ENCODE data around the gene SPOP. TPM values are rescaled to one million over a fixed set of nuclear protein-coding genes. Genes with fewer than 3 reads are reported as not detected.

The SPOP gene
- total and polyA plus RNA-seq, 2 experiments from 2014 or later = 51.2 to 65.7 TPM

- Histone ChIP-seq H3K36me3 (replicated peaks; ENCODE audit: insufficient read depth, low read depth) (no peaks in the 10 kb centered on the region), H3K27ac (no peak overlapping the region), H3K4me1 (ENCODE audit: insufficient read depth) (no peaks in the 10 kb centered on the region), H2AFZ (no peak overlapping the region), H4K20me1 (ENCODE audit: insufficient read depth, poor library complexity, severe bottlenecking) (no peaks in the 10 kb centered on the region), H3K79me2 (no peaks in the 10 kb centered on the region), H3K9me3 (ENCODE audit: low read depth) (no peaks in the 10 kb centered on the region), H3K4me3 (no peak overlapping the region), H3K4me2 (no peak overlapping the region), H3K9me2 (replicated peaks; ENCODE audit: insufficient read depth) (no peaks in the 10 kb centered on the region), H3K27me3 (no peaks in the 10 kb centered on the region)
- no peak for DNase-seq (ENCODE audit: low spot score)
- TF ChIP-seq, protein P1, sequence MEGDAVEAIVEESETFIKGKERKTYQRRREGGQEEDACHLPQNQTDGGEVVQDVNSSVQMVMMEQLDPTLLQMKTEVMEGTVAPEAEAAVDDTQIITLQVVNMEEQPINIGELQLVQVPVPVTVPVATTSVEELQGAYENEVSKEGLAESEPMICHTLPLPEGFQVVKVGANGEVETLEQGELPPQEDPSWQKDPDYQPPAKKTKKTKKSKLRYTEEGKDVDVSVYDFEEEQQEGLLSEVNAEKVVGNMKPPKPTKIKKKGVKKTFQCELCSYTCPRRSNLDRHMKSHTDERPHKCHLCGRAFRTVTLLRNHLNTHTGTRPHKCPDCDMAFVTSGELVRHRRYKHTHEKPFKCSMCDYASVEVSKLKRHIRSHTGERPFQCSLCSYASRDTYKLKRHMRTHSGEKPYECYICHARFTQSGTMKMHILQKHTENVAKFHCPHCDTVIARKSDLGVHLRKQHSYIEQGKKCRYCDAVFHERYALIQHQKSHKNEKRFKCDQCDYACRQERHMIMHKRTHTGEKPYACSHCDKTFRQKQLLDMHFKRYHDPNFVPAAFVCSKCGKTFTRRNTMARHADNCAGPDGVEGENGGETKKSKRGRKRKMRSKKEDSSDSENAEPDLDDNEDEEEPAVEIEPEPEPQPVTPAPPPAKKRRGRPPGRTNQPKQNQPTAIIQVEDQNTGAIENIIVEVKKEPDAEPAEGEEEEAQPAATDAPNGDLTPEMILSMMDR (IDR thresholded peaks at IDR 0.05; ENCODE audit: poor library complexity) = no peak
- TF ChIP-seq EZH2 (IDR thresholded peaks at IDR 0.05; ENCODE audit: borderline replicate concordance) (no peak), EZH2phosphoT487 (IDR thresholded peaks at IDR 0.05; ENCODE audit: low read depth, severe bottlenecking, unreplicated experiment) (no peak)
- WGBS (ENCODE audit: low lambda C conversion rate, missing lambda C conversion rate) = 45% methylated on average over 3 of the region's 3 CpGs
These were observed 92.4 kb downstream of the SPOP start for GRCh38 chr17:49585422-49586027.

- no peak overlapping the region for H3K4me2 ChIP-seq
- no peaks in the 10 kb centered on the region for H3K27me3 ChIP-seq
- H3K4me3 ChIP-seq = no peak overlapping the region
- H3K9me3 ChIP-seq (ENCODE audit: low read depth) = no peaks in the 10 kb centered on the region
- no peaks in the 10 kb centered on the region for H3K36me3 ChIP-seq (replicated peaks; ENCODE audit: insufficient read depth, low read depth)
- H3K9me2 ChIP-seq (replicated peaks; ENCODE audit: insufficient read depth) = no peaks in the 10 kb centered on the region
- no peak overlapping the region for H3K27ac ChIP-seq
- H3K79me2 ChIP-seq = no peaks in the 10 kb centered on the region
- 90% methylated on average over 4 of the region's 4 CpGs for WGBS (ENCODE audit: low lambda C conversion rate, missing lambda C conversion rate)
- DNase-seq (ENCODE audit: low spot score) = no peak
- H4K20me1 ChIP-seq (ENCODE audit: insufficient read depth, poor library complexity, severe bottlenecking) = no peaks in the 10 kb centered on the region
- H2AFZ ChIP-seq = no peak overlapping the region
- TF ChIP-seq, protein P1 (IDR thresholded peaks at IDR 0.05; ENCODE audit: poor library complexity) = no peak
- TF ChIP-seq EZH2 (IDR thresholded peaks at IDR 0.05; ENCODE audit: borderline replicate concordance) = no peak
- no peak for TF ChIP-seq EZH2phosphoT487 (IDR thresholded peaks at IDR 0.05; ENCODE audit: low read depth, severe bottlenecking, unreplicated experiment)
- H3K4me1 ChIP-seq (ENCODE audit: insufficient read depth) = no peaks in the 10 kb centered on the region
These were observed 94.0 kb downstream of the SPOP start for GRCh38 chr17:49583889-49584288.

GRCh38 chr17:49583226-49583625 lies 94.7 kb downstream of the SPOP start:
- Histone ChIP-seq H3K9me2 (replicated peaks; ENCODE audit: insufficient read depth) (no peaks in the 10 kb centered on the region), H3K9me3 (ENCODE audit: low read depth) (no peaks in the 10 kb centered on the region), H4K20me1 (ENCODE audit: insufficient read depth, poor library complexity, severe bottlenecking) (no peaks in the 10 kb centered on the region), H3K4me2 (no peak overlapping the region), H2AFZ (no peak overlapping the region), H3K27me3 (no peaks in the 10 kb centered on the region), H3K4me3 (no peak overlapping the region), H3K4me1 (ENCODE audit: insufficient read depth) (no peaks in the 10 kb centered on the region), H3K27ac (no peak overlapping the region), H3K36me3 (replicated peaks; ENCODE audit: insufficient read depth, low read depth) (no peaks in the 10 kb centered on the region), H3K79me2 (no peaks in the 10 kb centered on the region)
- TF ChIP-seq, protein P1 (IDR thresholded peaks at IDR 0.05; ENCODE audit: poor library complexity) = no peak
- TF ChIP-seq EZH2 (IDR thresholded peaks at IDR 0.05; ENCODE audit: borderline replicate concordance) (no peak), EZH2phosphoT487 (IDR thresholded peaks at IDR 0.05; ENCODE audit: low read depth, severe bottlenecking, unreplicated experiment) (no peak)
- DNase-seq (ENCODE audit: low spot score) = no peak
- WGBS (ENCODE audit: low lambda C conversion rate, missing lambda C conversion rate) = 95% methylated on average over 5 of the region's 5 CpGs
